ENCODE results near the gene TJP2.
A peak's percentile ranks its signal among the peaks of the same experiment; 100 is the strongest.

Gene TJP2

DNA sequence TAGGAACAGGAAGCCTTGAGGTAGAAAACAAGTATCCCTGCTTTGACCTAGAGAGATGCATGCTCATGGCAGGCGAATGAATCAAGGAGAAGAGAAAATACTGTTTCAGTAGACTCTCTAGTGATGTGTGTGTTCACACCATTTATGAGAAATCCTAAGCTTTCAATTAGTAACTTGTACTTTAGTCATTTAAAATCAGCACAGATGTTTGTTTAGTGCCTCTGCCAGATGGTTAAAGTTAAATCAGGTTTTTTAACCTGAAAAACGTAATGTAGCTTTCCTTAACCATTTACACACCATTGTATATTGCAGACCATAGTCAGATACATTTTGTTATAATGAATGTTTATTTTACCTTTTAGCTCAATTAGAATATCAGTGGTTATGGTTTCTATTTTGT, 5.0 kb downstream of the TJP2 start:
- no peak for TF ChIP-seq CTCF (IDR thresholded peaks at IDR 0.05)
- Histone ChIP-seq H3K4me1 (peaks cover 0 to 68% (median 26%) of the 10 kb centered on the region in 4 donors), H3K27ac (no peak overlapping the region), H3K27me3 (no peaks in the 10 kb centered on the region), H3K9me3 (no peaks in the 10 kb centered on the region), H3K36me3 (no peaks in the 10 kb centered on the region), H3K4me3 (no peak overlapping the region)
- DNase-seq = no peak
- intact Hi-C loops (cut with DNase I; ENCODE audit: low total_unique reads) = no loop called here

- intact Hi-C loops (cut with DNase I; ENCODE audit: low total_unique reads) = no loop called here
- no peak for TF ChIP-seq CTCF (IDR thresholded peaks at IDR 0.05)
- no peaks in the 10 kb centered on the region for H3K36me3 ChIP-seq
- no peaks in the 10 kb centered on the region for H3K9me3 ChIP-seq
- H3K4me3 ChIP-seq = no peak overlapping the region
- no peaks in the 10 kb centered on the region for H3K27me3 ChIP-seq
- H3K4me1 ChIP-seq = peaks cover 0 to 67% (median 25%) of the 10 kb centered on the region in 4 donors
- peak overlapping the region; percentile 45 to 49 for H3K27ac ChIP-seq
- DNase-seq = no peak
Observed at GRCh38 chr9:69180200-69180599, 6.1 kb downstream of the TJP2 start.

GRCh38 chr9:69180670-69181069, 6.6 kb downstream of the TJP2 start:
- Histone ChIP-seq H3K27me3 (no peaks in the 10 kb centered on the region), H3K27ac (peak overlapping the region; percentile 45 to 49), H3K4me1 (peaks cover 0 to 64% (median 21%) of the 10 kb centered on the region in 4 donors), H3K4me3 (no peak overlapping the region), H3K36me3 (no peaks in the 10 kb centered on the region), H3K9me3 (no peaks in the 10 kb centered on the region)
- DNase-seq = peak; percentile 64 to 74
- intact Hi-C loops (cut with DNase I; ENCODE audit: low total_unique reads) = no loop called here
- TF ChIP-seq CTCF (IDR thresholded peaks at IDR 0.05) = no peak

GRCh38 chr9:69181908-69182353, 7.9 kb downstream of the TJP2 start:
- Histone ChIP-seq H3K9me3 (no peaks in the 10 kb centered on the region), H3K4me3 (no peak overlapping the region), H3K27me3 (no peaks in the 10 kb centered on the region), H3K4me1 (peaks cover 4 to 64% (median 27%) of the 10 kb centered on the region in 4 donors), H3K36me3 (no peaks in the 10 kb centered on the region), H3K27ac (peak overlapping the region; percentile 14 to 45)
- DNase-seq = no peak
- TF ChIP-seq CTCF (IDR thresholded peaks at IDR 0.05) = no peak
- intact Hi-C loops (cut with DNase I; ENCODE audit: low total_unique reads) = no loop called here

- H3K4me1 ChIP-seq = peaks cover 7 to 68% (median 34%) of the 10 kb centered on the region in 4 donors
- DNase-seq = no peak
- H3K4me3 ChIP-seq = no peak overlapping the region
- H3K9me3 ChIP-seq = no peaks in the 10 kb centered on the region
- no peak overlapping the region for H3K27ac ChIP-seq
- no peak for TF ChIP-seq CTCF (IDR thresholded peaks at IDR 0.05)
- intact Hi-C loops (cut with DNase I; ENCODE audit: low total_unique reads) = no loop called here
- H3K36me3 ChIP-seq = no peaks in the 10 kb centered on the region
- H3K27me3 ChIP-seq = no peaks in the 10 kb centered on the region
Observed at GRCh38 chr9:69184266-69184665, 10.2 kb downstream of the TJP2 start.

Measured in tibial artery (tissue), 4 donors.